Limb (tissue), 2 donors: ENCODE results near the gene DOK4.

Experiments
- DNase-seq, 2 donors: peaks; one replicate each; pipeline ENCODE4 v3.0.0-alpha.2; 2016; ENCODE audit errors: extremely low spot score in 2 of 2

Gene DOK4

DNA sequence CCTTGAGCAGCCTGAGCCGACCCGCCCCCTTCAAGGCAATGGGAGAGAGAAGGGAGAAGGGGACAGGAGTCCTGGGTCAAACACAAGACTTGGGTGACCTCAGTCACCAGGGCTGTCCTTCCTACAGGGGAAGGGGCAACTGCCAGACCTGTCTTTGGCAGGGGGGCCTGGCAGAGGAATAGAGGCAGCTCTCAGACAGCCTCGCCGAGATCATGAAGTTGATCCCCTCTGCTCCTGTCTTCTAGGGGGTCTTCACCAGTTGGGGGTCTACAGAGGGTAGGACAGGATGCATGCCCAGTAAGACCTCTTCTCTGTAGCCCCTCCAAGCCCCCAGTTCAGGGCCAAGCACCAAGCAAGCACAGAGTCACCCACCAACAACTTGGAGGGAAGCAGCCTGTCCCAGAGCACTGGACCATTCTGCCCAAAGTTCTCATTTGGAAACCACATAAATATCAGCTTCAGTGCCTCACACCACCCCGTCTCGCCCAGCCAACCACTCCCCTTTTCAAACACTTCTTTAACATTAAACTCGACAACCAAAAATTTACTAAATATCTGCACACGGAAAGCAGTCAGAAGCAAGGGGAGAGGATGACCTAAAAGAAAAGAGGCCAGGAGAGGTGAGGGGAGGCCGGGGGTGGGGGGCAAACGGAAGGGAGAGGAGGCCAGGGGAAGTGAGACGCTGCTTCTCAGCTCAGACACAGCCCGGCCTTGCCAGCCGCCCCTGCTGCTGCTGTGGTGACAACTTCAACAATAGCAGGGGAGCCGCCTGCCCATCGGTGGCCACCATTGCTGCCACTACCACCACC is 7.7 kb downstream of the DOK4 start:
- DNase-seq: no peak

DNA sequence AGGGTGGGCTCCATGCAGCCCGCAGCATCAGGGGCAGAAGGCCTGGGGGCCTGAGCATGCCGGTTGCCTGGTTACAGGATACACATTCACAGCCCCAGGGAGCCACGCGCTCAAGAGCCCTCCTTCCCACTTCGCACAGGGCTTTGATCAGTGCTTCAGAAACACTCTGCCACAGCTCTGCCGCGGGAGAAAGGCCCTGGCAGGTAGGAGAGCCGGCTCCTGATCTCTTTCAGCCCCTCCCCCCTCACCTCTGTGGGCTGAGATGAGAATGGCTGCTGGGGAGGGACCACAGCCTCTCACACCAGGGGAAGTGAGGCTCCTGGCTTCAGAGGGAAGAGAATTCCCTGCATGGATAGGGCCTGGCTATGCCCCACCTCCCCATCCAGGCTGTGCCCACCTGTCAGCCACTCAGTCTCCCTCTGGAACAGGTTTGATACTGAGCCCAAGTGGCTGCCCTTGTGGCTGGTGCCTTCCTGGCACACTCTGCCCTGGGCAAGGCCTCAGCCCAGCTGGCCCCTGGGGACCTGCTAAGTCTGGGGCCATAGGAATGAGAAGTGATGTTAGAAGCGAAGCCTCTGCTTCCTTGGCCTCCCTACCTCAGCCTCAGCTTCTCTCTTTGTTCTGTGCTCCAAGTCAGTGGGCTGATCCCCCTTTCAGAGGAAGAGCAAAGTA is 8.6 kb downstream of the DOK4 start:
- no peak for DNase-seq

DNA sequence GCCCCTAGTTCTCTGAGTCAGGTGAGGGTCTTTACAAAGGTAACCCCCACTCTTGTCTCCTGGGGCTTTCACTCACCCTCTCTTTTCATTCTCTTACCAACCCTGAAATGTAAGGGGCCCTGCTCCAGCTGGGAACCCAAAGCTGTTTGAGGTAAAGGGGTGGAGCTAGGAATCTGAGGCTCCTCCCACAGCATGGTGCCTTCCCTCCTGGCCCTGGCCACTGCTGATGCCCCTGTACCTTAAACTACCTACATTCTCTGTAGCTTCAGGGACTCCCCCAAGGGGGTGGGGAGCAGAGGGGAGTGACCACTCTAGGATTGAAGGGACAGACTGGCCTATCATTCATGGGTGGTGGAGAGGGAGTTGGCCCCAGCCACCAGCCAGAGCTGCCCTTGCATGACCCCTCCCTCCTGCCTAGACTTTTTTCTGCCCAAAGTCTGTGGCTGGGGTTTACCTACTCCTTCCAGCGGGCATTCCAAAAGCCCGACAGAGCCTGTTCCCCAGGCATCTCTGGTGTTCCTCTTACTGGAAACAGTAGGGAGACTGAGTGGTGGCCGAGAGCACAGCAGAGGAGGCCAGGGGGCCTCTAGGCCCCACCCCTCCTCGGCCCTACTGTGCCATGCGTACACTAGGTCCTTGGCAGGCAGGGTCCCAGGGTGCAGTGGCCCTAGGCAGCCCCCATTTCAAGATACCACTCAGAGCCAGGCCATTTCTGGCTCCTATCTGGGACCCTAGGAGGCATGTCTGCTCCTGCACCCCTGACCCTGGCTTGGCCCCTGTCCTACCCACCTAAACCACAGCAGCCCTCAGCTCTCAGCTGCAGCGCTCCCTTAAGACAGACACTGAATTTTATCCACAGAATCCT is 9.5 kb downstream of the DOK4 start:
- no peak for DNase-seq

DNA sequence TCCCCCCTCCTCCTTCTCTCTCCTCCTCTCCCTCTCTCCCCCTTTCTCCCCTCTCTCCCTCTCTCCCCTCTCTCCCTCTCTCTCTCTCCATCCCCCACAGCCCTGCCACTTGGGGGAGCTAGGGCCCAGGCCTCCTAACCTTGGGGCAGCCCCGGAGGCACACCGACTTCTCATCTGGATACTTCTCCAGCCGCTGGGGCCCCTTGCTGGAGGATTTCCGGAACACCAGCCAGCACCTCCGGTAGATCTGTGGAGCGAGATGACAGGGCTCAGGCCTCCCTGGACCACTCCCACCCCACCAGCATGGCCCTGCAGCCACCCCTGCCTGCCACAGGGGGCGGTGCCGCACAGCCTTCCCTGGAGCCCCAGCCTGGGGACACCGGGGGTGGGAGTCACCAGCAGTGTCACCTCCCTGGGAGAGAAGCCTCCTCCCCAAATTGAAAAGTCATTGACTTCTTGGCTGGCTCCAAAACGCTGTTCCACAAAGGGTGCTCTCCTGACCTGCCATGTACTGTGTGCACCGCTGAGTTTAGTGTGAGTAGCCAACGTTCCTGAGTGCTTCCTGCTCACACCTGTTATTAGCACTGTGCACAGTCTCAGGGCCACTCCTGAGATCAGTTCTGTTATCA is 10.5 kb downstream of the DOK4 start:
- DNase-seq: peak in 1 of 2 donors; percentile 60

DNA sequence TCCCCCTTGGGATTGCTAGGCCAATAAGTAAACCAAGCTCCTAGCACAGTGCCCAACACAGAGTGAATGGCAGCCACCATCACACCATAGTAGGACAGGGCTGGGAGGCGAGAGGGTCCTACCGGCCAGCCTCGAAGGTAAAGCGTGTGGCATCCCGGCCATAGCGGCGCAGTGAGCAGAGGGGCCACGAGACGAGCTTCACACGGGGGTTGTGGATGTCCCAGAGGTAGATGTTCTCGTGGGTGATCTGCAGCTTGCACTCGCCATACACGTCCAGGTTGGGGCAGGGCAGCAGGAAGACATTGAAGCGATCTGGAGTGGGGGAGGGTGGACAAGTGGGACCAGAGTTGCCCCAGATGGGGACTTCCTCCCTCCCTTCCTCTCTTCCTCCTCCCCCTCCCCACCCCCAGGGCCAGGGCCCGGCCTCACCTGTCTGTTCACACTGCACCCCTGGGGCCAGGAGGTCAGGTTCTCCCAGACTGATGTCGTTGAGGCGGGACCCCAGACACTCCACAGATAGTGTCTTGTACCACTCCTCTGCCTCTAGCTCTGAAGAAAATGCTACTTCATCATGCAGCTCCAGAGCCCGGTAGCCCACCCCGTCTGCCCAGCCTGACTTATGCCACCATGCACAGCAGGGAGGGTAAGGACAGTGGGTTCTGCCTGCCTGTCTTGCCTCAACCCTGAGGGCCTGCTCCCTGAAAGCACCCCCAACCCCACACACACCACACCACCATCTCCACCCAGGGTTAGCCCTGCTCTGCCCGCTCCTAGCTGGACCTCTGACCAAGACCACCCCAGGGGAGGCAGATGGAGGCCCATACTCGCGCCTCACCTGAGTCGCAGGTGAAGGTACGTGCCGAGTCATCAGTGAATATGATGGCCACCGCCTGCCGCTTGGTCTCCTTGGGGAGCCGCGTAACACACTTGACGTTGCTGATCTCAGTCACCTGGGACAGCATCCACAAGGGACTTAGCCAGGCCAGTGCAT is 11.3 kb downstream of the DOK4 start:
- no peak for DNase-seq

DNA sequence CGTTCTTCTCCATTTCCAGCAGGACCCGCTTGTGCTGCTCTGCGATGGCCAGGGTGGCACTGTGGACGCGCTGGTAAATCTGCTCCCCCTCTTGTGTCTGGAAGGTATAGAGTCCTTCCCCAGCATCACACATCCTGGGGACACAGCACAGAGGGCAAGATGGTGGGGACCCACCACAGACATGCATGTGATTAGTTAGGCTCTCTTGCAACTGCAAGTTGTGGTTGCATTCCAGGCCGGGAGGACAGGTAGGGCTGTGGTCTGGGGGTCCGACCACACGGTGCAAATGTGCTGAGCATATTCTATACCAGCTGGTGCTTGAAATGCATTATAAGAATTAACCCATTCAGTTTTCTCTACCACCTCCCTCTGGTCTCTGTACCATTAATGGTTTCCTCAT is 12.4 kb downstream of the DOK4 start:
- DNase-seq: no peak

DNA sequence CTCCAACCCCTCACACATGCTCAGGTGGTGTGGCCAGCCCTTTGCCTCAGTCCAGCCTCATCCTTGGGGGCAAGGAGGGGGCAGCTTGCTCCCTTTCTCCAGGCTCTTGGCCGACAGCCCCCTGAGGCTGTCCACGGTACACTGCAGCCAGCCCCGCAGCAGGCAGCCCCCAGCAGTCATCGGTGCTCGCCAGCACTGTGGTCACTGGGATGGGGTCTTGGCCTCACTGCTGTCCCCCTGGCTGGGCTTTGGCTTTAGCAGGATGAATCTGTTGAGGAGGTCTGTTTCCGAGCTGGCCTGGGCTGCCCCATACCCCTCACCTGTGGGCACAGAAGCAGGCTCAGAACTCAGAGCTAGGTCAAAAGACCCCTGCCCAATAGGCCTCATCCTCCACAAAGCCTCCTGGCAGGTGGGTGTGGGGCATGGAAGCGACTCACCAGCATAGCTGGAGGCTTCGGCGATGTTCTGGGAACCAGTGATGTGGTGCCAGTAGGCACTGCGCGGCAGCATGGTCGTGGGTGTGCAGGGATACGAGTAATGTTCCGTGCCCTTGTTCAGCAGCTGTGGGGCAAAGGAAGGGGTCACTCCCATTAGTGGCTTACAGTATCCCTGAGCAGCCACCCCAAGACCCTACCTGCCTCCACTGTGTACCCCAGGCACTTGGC is 13.0 kb downstream of the DOK4 start:
- no peak for DNase-seq

DNA sequence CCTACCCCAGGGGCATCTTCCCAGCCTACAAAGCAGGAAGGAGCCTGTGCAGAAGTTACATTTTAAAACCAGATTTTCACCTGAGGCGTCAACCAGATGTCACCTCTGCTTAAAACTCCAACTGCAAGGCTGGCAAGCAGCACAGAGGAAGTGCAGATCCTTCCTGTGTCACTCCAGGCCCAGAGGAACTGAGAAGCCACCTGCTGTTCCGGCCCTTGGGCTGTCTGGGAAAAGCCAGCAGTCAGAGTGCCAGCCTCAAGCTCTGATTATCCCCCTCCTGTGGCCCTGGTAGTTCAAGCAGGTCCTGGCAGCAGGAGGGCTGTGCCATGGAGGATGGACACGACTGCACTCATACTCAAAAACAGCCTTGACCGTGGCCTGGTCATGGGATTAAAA is 13.6 kb downstream of the DOK4 start:
- no peak for DNase-seq

DNA sequence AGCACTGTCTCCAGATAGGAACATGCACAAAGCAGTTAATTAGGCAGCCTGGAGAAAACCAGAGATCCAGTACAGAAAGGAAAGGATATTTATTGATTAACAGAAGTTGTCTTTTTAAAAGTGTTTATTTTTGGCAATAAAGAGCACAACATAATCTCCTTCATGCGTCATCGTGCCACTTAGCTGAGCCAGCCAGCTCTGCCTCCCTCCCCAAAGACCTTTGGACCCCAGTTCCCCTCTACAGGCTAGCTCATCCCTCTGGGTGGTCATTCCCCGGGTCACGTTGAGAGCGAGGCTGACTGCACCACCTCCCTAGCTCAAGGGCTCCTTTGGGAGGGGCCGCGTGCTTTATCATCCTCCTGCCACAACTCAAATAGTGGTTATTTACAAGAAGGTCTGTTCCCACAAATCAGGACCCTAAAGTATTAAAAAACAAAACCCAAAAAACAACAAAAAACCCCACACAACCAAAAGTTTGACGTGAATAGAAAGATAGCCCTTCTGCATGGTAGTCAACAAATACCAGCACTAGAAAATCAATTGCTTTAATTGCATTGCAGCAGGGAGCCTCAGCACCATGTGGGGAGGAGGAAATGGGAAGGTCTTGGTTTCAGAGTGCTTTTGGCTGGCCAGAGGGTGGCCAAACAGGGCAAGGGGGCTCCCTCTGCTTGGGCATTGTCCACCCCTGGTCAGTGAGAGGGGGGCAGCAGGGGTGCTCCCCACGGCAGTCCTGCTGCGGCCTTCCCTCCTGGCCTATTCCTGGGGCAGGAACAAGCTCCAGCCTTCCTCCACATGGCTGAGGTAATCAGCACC is 14.2 kb downstream of the DOK4 start:
- no peak for DNase-seq

DNA sequence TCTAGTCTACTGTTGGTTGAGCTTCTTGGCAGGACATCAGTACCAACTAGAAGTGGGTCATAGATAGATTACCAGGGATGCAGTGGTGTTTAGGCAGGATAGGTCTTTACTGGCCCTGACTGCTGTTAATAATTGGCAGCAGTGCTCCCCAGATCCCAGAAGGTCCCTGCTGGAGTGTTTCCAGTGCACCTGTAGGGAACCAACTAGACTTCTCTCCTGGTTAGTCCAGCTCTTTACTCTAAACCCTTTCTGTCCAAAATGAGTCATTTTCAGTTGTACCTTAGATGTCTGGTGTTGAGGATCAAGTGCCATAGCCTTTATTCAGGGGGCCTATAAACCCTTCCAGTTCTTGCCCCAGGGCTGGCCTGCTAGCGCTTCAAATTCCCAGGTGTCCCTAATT is 15.1 kb downstream of the DOK4 start:
- DNase-seq: no peak

DNA sequence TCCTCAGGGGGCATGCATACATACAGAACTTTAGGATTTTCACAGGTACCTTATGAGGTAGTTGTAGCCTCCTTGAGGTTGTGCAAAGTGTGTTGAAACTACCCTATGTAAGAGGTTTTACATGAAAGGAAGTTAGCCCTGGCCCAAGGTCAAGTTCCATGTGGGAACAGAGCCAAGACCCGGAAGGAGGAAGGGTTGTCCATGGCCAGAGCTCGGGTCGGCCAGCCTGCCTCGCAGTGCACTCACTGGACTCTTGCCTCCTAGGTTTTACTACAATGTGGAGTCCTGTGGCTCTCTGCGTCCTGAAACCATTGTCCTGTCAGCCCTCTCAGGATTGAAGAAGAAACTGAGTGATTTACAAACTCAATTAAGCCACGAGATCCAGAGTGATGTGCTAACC is 15.6 kb downstream of the DOK4 start:
- DNase-seq: no peak

DNA sequence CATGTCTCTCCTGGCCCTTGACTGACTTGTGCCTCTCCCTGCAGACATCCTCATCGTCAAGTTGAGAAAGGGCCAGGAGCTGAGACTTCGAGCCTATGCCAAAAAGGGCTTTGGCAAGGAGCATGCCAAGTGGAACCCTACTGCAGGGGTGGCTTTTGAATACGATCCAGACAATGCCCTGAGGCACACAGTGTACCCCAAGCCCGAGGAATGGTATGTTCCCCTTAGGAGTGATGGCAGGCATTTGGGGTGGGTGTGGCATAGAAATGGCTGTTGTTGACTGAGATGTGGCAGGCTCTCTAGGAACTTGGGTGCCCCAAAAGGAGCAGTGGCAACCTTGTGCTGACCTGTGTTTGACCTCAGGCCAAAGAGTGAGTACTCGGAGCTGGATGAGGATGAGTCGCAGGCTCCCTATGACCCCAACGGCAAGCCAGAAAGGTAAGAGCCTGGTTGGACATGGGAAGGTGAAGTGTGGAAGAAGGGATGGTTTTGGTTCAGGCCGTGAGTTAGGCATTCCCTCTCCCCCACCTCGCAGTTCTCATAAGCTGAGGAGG is 16.3 kb downstream of the DOK4 start:
- DNase-seq: no peak

DNA sequence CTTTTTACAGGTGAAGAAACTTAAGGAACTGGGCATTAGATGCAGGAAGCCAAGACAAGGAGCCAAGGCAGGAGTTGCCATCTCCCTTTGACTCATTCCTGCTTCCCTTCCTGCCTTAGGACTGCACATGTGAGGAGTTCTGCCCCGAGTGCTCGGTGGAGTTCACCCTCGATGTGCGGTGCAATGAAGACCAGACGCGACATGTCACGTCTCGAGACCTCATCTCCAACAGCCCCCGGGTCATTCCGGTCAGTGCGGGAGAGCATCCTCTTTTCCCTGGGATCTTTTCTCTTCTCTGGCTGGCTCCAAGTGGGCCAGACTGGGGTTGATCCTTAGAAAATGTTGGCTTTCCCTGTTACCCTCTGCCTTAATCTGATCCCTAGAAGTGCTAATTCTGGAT is 17.2 kb downstream of the DOK4 start:
- no peak for DNase-seq

DNA sequence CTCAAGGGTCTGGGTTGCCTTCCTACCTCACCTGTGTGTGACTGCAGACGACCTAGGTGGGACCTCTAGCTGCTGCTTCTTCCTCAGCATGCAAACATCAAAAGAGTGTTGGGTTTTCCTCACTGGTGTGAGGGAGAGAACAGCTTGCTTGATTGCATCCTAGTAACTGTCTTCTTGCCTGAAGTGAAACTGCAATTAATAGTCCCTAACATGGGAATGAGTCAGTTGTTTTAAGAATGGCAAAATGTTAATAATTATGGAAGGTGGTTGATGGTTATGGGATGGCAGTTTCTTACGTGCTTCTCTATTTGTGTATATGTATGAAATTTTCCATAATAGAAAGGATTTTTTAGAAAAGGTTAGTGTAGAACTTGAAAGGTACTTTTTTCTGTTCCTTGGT is 17.9 kb downstream of the DOK4 start:
- no peak for DNase-seq

DNA sequence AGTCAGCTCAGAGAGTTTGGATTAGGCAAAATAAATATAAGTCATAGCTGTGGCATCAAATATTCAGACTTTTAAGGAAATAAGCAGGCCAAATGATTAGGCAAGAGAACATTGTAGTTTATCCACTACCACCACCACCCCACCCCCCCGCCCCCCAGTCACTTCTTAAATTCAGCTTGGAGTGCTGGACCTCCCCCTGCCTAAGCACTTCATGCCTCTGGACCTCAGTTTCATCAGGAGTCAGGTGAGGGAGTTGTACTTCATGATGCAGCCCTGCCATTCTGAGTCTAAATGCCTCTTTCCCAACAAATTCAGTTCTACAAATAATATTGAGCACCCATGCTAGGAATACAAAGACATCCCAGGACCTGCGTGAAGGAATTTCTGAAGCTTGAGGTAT is 21.8 kb downstream of the DOK4 start:
- no peak for DNase-seq

DNA sequence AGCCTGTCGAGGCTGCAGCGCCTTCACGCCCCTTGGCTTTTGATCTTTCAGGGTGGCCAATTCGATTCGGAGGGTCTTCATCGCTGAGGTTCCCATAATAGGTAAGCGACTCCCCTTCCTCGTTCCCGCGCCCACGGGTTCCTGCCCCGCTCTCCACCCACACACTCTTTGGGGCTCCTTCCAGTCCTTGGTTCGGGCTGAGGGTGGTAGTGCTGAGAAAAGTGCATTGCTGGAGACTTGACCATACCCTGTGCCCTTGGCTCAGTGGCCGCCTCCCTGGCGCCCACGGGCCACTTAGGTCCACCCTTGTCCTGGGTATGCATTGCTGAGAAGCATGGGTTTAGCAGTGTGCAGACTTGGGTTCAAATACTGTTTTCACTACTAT is 23.3 kb downstream of the DOK4 start:
- DNase-seq: no peak

DNA sequence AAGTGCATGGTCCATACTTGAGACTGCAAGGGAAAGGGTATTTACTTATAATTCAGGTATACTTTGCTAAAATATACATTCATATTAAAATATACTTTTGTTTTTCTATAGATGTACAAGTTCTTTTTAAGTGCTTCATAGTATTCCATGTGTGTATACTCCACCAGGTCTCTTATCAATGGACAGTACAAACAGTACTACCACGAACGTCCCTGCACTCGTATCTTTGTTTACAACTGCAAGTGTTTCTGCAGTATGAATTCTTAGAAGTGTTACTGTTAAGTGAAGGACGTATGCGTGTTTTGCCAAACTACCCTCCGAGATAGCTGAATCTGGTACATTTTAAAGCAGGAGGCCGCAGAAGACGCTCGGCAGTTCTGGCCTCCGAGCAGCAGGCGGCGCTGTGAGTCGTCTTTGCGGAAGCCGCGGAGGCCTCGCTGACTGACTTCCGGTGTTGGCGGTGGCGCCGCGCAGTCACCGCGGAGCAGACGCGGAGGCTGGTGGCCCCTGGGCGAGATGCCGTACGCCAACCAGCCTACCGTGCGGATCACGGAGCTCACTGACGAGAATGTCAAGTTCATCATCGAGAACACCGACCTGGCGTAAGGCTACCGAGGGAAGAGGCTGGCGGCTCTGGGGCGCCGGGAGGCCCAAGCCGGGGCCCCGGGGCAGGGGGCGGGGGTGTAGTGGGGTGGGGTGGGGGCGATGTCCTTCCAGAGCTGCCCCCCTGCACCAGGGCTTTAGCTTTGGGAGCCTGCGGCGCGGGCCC is 23.9 kb downstream of the DOK4 start, which contains the start of gene POLR2C:
TSS of gene POLR2C (plus strand) at position 471 of the 769 bp plus-strand sequence. CDS start at position 517, 46 bp downstream.
- DNase-seq: peak; percentile 85 to 95

DNA sequence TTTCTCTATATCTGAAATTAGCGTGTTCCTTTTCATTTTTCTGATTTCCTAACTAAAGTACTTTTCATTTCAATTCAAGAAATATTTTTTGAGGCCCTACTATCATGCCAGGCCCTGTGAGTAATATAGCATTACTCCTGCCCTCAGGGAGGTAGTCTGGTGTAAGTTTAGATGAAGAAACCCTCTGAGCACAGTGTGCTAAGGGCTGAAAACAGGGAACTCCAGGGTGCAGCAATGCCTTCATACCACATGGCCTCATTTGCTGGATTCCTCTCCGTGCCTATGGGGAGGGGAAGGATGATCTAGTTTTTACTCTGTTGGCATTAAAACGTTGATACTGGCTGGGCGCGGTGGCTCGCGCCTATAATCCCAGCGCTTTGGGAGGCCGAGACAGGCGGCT is 34.3 kb downstream of the DOK4 start:
- DNase-seq: no peak
